SK-N-SH treated with all-trans-retinoic acid at 6 μM for 48 hours (cell line): Measurements from ENCODE around the gene SERP2.

Experiments
- ARNTL ChIP-seq: fragments of 450-650 bp; formaldehyde crosslinking; IDR thresholded peaks from 2 replicates; pipeline ENCODE4 v1.5.0; 2020; ENCODE audit warnings: low read depth, mild to moderate bottlenecking, moderate library complexity, borderline replicate concordance
- PATZ1 ChIP-seq: fragments of 250-450 bp; sonication (Bioruptor Pico); IDR thresholded peaks from 2 replicates; pipeline ENCODE4 v1.8.0; 2020; ENCODE audit warnings: mild to moderate bottlenecking, moderate library complexity, borderline replicate concordance
- TCF4 ChIP-seq: fragments of 250-450 bp; sonication (Bioruptor Pico); IDR thresholded peaks from 2 replicates; pipeline ENCODE4 v1.8.0; 2021; ENCODE audit warnings: mild to moderate bottlenecking, moderate library complexity, borderline replicate concordance
- ZFP30 ChIP-seq: fragments of 450-650 bp; formaldehyde crosslinking; IDR thresholded peaks from 2 replicates; pipeline ENCODE4 v1.5.0; 2022; ENCODE audit warnings: mild to moderate bottlenecking, moderate library complexity

GRCh38 chr13:44416744-44417143 lies 43.1 kb downstream of the SERP2 start:
- no peak for TF ChIP-seq ZFP30 (CRISPR knock-in tag)
- no peak for TF ChIP-seq PATZ1
- TF ChIP-seq TCF4 (CRISPR knock-in tag), result no peak
- TF ChIP-seq ARNTL, result no peak
